ENCODE data around the gene MICAL3.

DNA sequence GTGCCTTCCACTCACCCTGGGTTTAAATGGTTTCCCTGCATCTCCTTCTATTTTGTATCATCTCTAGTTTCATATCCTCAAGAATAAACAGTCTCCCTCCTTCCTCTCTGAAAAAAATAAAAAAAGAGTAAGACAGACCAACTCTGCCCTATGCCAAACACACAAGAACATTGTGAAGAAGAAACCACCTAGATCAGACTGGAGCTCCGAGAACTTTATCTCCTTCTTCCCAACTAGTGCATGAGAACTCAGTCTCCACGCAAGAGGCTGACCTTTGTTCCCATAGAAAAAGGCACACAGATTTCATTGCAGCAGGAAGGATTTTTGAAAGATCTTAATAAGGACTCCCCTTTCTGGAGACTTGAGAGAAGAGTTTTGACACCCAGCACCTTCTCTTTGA is 44.7 kb upstream of the MICAL3 start:
- TF ChIP-seq, protein P1, sequence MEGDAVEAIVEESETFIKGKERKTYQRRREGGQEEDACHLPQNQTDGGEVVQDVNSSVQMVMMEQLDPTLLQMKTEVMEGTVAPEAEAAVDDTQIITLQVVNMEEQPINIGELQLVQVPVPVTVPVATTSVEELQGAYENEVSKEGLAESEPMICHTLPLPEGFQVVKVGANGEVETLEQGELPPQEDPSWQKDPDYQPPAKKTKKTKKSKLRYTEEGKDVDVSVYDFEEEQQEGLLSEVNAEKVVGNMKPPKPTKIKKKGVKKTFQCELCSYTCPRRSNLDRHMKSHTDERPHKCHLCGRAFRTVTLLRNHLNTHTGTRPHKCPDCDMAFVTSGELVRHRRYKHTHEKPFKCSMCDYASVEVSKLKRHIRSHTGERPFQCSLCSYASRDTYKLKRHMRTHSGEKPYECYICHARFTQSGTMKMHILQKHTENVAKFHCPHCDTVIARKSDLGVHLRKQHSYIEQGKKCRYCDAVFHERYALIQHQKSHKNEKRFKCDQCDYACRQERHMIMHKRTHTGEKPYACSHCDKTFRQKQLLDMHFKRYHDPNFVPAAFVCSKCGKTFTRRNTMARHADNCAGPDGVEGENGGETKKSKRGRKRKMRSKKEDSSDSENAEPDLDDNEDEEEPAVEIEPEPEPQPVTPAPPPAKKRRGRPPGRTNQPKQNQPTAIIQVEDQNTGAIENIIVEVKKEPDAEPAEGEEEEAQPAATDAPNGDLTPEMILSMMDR (IDR thresholded peaks at IDR 0.05), result no peak
- TF ChIP-seq POLR2AphosphoS5 (IDR thresholded peaks at IDR 0.05; ENCODE audit: low read depth, low read length), result no peak

All from Panc1 (cell line).